A673 (cell line): ENCODE data around the gene RNASEH2A. TPM values are rescaled to one million over a fixed set of nuclear protein-coding genes. Genes with fewer than 3 reads are reported as not detected.

ENCODE experiments used
- BruUV-seq: library from RNA; stranded (reverse); fragments of 400-500 nt; replicated peaks from 2 replicates; lab custom pipeline; 2021; lab: Mats Ljungman, UMichigan
- CTCF ChIA-PET: fragments of 300-600 bp; sonication (Branson Sonifier 250); formaldehyde crosslinking; loops from one replicate; lab custom pipeline; 2022; ENCODE audit warnings: antibody characterized with exemption; lab: Charles Lee
- POLR2A ChIA-PET: fragments of 300-600 bp; sonication (Branson Sonifier 250); formaldehyde crosslinking; loops from one replicate; lab custom pipeline; 2022; ENCODE audit warnings: antibody characterized with exemption; ENCODE audit not compliant: low non-redundant PET; lab: Charles Lee
- DNase-seq: peaks from one replicate; pipeline ENCODE4 v3.0.0-alpha.2; 2015; ENCODE audit warnings: low spot score
- H3K27ac ChIP-seq: fragments of 200-600 bp; sonication (generic); 2 replicates; pipeline ENCODE4 v1.5.1; 2016; ENCODE audit warnings: mixed run types, low read depth, mild to moderate bottlenecking, mixed read lengths, antibody characterized with exemption, low read length; ENCODE audit not compliant: poor library complexity, severe bottlenecking
- H3K27me3 ChIP-seq: fragments of 200-600 bp; sonication (generic); replicated peaks from 2 replicates; pipeline ENCODE4 v1.6.1; 2017; ENCODE audit warnings: mixed run types, low read depth, mild to moderate bottlenecking, mixed read lengths, antibody characterized with exemption, low read length; ENCODE audit not compliant: insufficient read depth, poor library complexity
- H3K36me3 ChIP-seq: fragments of 200-600 bp; sonication (generic); 2 replicates; pipeline ENCODE4 v1.6.1; 2016; ENCODE audit warnings: mixed run types, mild to moderate bottlenecking, mixed read lengths, antibody characterized with exemption, low read length; ENCODE audit not compliant: insufficient read depth, poor library complexity, severe bottlenecking
- H3K4me1 ChIP-seq: fragments of 200-600 bp; sonication (generic); 2 replicates; pipeline ENCODE4 v1.6.1; 2017; ENCODE audit warnings: mixed run types, mild to moderate bottlenecking, mixed read lengths, antibody characterized with exemption, low read length; ENCODE audit not compliant: insufficient read depth, poor library complexity, severe bottlenecking
- H3K4me3 ChIP-seq: fragments of 200-600 bp; sonication (generic); 2 replicates; pipeline ENCODE4 v1.5.1; 2016; ENCODE audit warnings: low read depth, mixed run types, mild to moderate bottlenecking, mixed read lengths, low read length; ENCODE audit not compliant: poor library complexity, severe bottlenecking
- H3K9me3 ChIP-seq: fragments of 200-600 bp; sonication (generic); 2 replicates; pipeline ENCODE4 v1.6.1; 2016; ENCODE audit warnings: mixed run types, low read depth, mild to moderate bottlenecking, mixed read lengths, antibody characterized with exemption, low read length; ENCODE audit not compliant: poor library complexity, severe bottlenecking
- CTCF ChIP-seq: fragments of 300-800, 200-600 bp; sonication (generic); conservative IDR thresholded peaks from 2 replicates; pipeline ENCODE4 v1.5.1; 2017; ENCODE audit warnings: low read depth, mild to moderate bottlenecking, antibody characterized with exemption, low read length, moderate library complexity, mixed read lengths
- EZH2 ChIP-seq: fragments of 200-600 bp; sonication (generic); IDR thresholded peaks from 2 replicates; pipeline ENCODE4 v1.6.1; 2017; ENCODE audit warnings: borderline replicate concordance, low read depth, mild to moderate bottlenecking, mixed read lengths, antibody characterized with exemption, low read length; ENCODE audit not compliant: poor library complexity, severe bottlenecking
- intact Hi-C: fragments of 100-400 bp; cut with micrococcal nuclease; formaldehyde crosslinking; loops from one replicate; pipeline ENCODE4 v1.10.0; 2022; ENCODE audit not compliant: unreplicated experiment
- total RNA-seq: library from RNA; stranded (reverse); gene quantifications from 2 replicates; pipeline ENCODE4 v1.2.3, GENCODE V29; 2021

The RNASEH2A gene
- total RNA-seq, 1 experiment from 2014 or later = 99.7 TPM

- ChIA-PET POLR2A (interaction anchor here (0.6 to 0.7 kb wide), 2 partner anchors 67 to 173 kb away, joined by 3 to 6 read pairs; no protein-coding TSS in a partner anchor), CTCF (interaction anchor here (0.6 to 1.7 kb wide), 3 partner anchors 34 to 39 kb away, joined by 4 to 10 read pairs (median 8); no protein-coding TSS in a partner anchor)
- intact Hi-C loops = no loop called here
- Histone ChIP-seq H3K27me3 (no peaks in the 10 kb centered on the region), H3K4me3 (peak overlapping the region; percentile 64), H3K27ac (no peak overlapping the region), H3K9me3 (no peaks in the 10 kb centered on the region), H3K4me1 (peaks cover 20% of the 10 kb centered on the region), H3K36me3 (peaks cover 20% of the 10 kb centered on the region)
- BruUV-seq = no TSS peak
- DNase-seq = no peak
- TF ChIP-seq EZH2 = no peak
- no peak for TF ChIP-seq CTCF
Measured at GRCh38 chr19:12799742-12800465, 6.5 kb upstream of the RNASEH2A start.

DNA sequence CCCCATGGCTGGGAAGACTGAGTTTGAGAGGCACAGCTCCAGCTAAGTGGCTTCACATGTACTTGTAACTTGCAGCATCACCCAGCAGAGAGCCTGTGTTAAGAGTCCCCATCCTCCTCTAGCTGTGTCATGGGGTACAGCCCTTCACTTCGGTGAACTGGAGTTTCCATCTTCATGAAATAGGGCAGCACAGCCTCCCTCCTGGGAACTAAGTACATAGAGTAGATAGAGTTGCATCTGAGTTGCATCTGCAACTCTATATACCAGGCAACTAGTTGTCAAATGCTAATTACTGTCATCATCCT is 6.0 kb upstream of the RNASEH2A start:
- TF ChIP-seq EZH2 (no peak), CTCF (no peak)
- intact Hi-C loops = no loop called here
- DNase-seq = no peak
- H3K4me1 ChIP-seq = peaks cover 20% of the 10 kb centered on the region
- TSS peak; percentile 34 for BruUV-seq
- POLR2A ChIA-PET = interaction anchor here (0.6 kb wide), 1 partner anchor 173 kb away, joined by 3 read pairs; no protein-coding TSS in a partner anchor
- peak overlapping the region; percentile 64 for H3K4me3 ChIP-seq
- no peak overlapping the region for H3K27ac ChIP-seq
- H3K27me3 ChIP-seq = no peaks in the 10 kb centered on the region
- CTCF ChIA-PET = no interaction called here
- H3K36me3 ChIP-seq = peaks cover 20% of the 10 kb centered on the region
- no peaks in the 10 kb centered on the region for H3K9me3 ChIP-seq

- TF ChIP-seq EZH2 (no peak), CTCF (no peak)
- ChIA-PET CTCF (interaction anchor here (1.4 kb wide), 1 partner anchor 43 kb away, joined by 3 read pairs; no protein-coding TSS in a partner anchor), POLR2A (interaction anchor here (0.6 kb wide), 1 partner anchor 172 kb away, joined by 3 read pairs; no protein-coding TSS in a partner anchor)
- intact Hi-C loops = no loop called here
- DNase-seq = no peak
- H3K4me3 ChIP-seq = peak overlapping the region; percentile 64
- no peaks in the 10 kb centered on the region for H3K9me3 ChIP-seq
- H3K4me1 ChIP-seq = peaks cover 17% of the 10 kb centered on the region
- H3K27me3 ChIP-seq = no peaks in the 10 kb centered on the region
- H3K27ac ChIP-seq = peak overlapping the region; percentile 87
- BruUV-seq = no TSS peak
- peaks cover 20% of the 10 kb centered on the region for H3K36me3 ChIP-seq
Measured at GRCh38 chr19:12800923-12801465, 5.4 kb upstream of the RNASEH2A start.
